Tibial artery (tissue), 4 donors: ENCODE results near the gene ZNF804B.

ENCODE experiments used
- DNase-seq, 2 donors: peaks; one replicate each; pipeline ENCODE4 v3.0.0-alpha.2; 2019
- H3K27ac ChIP-seq, 2 donors: fragments of 200-600 bp; sonication (generic) in 1 of 2; 1 replicate in 1 of 2; 2 replicates in 1 of 2; pipeline ENCODE4 v1.5.1; 2018 to 2019; ENCODE audit warnings: mild to moderate bottlenecking in 1 of 2
- H3K27me3 ChIP-seq, 2 donors: fragments of 200-600 bp; sonication (generic) in 1 of 2; one replicate each; pipeline versions ENCODE4 v1.5.1 to v1.6.0; 2016 to 2019
- H3K36me3 ChIP-seq, 3 donors: fragments of 200-600 bp; sonication (generic) in 2 of 3; one replicate each; pipeline ENCODE4 v1.5.1; 2016 to 2019; ENCODE audit warnings: mild to moderate bottlenecking in 2 of 3
- H3K4me1 ChIP-seq, 4 donors: fragments of 200-600 bp; sonication (generic) in 2 of 4; 1 replicate in 3 of 4; 2 replicates in 1 of 4; pipeline ENCODE4 v1.5.1; 2016 to 2019
- H3K4me3 ChIP-seq, 2 donors: fragments of 200-600 bp; sonication (generic) in 1 of 2; 1 replicate in 1 of 2; 2 replicates in 1 of 2; pipeline ENCODE4 v1.5.1; 2018 to 2019; ENCODE audit warnings: mild to moderate bottlenecking in 2 of 2
- H3K9me3 ChIP-seq, 3 donors: fragments of 200-600 bp; sonication (generic) in 1 of 3; one replicate each; pipeline ENCODE4 v1.5.1; 2016 to 2019
- intact Hi-C: fragments of 100-400 bp; cut with DNase I; formaldehyde crosslinking; loops from one replicate; pipeline ENCODE4 v1.15.0; 2023; ENCODE audit warnings: low total_unique reads
- TF ChIP-seq, protein P1 (sequence below), 2 experiments: fragments of 200-600 bp in 1 of 2; fragments of 450-650 bp in 1 of 2; IDR thresholded peaks; one replicate each; pipeline ENCODE4 v1.5.1; 2017 to 2019; ENCODE audit warnings: antibody characterized with exemption in 2 of 2, mild to moderate bottlenecking in 1 of 2, moderate library complexity in 1 of 2

Gene ZNF804B

DNA sequence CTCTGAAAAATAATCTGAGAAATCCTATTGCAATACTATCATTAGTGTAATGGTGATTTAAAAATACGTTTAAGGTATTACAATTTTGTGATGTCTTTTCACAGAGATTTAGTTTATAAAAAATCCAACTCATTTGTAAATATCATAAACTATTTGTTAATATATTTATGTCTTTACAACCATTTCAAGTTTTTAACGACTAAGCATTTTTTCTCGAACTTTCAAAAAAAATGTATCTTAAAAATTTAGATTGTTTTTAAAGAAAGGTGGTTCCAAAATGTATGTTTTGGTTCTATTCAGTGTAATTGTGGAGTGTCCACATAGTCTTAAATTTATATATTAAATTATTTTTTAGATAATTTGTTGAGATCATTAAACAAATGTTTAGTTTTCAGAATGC lies 170.2 kb downstream of the ZNF804B start:
- H3K27me3 ChIP-seq = no peaks in the 10 kb centered on the region
- TF ChIP-seq, protein P1, sequence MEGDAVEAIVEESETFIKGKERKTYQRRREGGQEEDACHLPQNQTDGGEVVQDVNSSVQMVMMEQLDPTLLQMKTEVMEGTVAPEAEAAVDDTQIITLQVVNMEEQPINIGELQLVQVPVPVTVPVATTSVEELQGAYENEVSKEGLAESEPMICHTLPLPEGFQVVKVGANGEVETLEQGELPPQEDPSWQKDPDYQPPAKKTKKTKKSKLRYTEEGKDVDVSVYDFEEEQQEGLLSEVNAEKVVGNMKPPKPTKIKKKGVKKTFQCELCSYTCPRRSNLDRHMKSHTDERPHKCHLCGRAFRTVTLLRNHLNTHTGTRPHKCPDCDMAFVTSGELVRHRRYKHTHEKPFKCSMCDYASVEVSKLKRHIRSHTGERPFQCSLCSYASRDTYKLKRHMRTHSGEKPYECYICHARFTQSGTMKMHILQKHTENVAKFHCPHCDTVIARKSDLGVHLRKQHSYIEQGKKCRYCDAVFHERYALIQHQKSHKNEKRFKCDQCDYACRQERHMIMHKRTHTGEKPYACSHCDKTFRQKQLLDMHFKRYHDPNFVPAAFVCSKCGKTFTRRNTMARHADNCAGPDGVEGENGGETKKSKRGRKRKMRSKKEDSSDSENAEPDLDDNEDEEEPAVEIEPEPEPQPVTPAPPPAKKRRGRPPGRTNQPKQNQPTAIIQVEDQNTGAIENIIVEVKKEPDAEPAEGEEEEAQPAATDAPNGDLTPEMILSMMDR (IDR thresholded peaks at IDR 0.05) = no peak
- no peaks in the 10 kb centered on the region for H3K36me3 ChIP-seq
- no peaks in the 10 kb centered on the region for H3K4me1 ChIP-seq
- H3K4me3 ChIP-seq = no peak overlapping the region
- DNase-seq = no peak
- H3K9me3 ChIP-seq = no peaks in the 10 kb centered on the region
- H3K27ac ChIP-seq = no peak overlapping the region
- intact Hi-C loops = no loop called here

DNA sequence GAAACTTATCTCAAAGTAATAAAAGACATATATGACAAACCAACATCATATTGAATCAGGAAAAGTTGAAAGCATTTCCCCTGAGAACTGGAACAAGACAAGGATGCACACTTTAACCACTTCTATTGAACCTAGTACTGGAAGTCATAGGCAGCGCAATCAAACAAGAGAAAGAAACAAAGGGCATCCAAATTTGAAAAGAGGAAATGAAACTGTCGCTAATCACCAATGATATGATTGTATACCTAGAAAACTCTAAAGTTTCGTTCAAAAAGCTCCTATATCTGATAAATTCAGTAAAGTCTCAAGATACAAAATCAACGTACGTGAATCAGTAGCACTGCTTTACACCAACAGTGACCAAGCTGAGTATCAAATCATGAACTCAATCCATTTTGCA lies 173.8 kb downstream of the ZNF804B start:
- Histone ChIP-seq H3K4me1 (no peaks in the 10 kb centered on the region), H3K36me3 (no peaks in the 10 kb centered on the region), H3K4me3 (no peak overlapping the region), H3K27ac (no peak overlapping the region), H3K27me3 (no peaks in the 10 kb centered on the region), H3K9me3 (no peaks in the 10 kb centered on the region)
- intact Hi-C loops = no loop called here
- no peak for DNase-seq
- TF ChIP-seq, protein P1 (IDR thresholded peaks at IDR 0.05) = no peak

DNA sequence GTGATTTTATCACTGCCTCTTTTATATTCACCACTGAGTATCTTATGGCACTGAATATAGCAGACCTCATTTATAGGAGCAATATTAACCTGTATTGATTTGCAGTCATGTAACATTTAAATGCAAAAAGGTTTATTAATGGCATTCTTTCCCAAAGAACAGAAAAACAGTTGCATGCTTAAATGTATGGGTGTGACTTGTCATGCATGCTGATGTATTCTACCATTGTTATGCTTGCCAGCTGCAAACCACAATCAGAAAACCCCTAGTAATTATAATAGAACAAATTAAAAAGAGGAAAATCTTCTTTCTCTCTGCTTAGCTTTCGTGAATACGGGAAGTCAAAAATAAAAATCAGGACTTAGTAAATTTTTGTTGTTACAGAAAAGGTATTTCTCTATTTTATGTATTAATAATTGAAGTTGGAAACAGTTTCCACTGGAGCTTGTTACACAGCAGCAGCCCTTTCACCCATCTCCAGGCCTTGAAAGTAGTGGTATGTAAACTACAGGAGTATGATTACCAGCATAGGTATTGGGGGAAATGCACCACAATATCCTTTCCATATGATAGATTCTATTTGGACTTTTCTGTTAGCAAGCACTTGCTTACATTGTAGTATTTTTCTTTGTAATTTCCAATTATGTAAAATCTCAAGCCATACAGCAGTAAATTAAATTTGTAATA lies 183.5 kb downstream of the ZNF804B start:
- H3K27ac ChIP-seq = no peak overlapping the region
- H3K36me3 ChIP-seq = no peaks in the 10 kb centered on the region
- TF ChIP-seq, protein P1 (IDR thresholded peaks at IDR 0.05) = no peak
- H3K4me3 ChIP-seq = no peak overlapping the region
- intact Hi-C loops = no loop called here
- H3K9me3 ChIP-seq = no peaks in the 10 kb centered on the region
- no peaks in the 10 kb centered on the region for H3K4me1 ChIP-seq
- DNase-seq = no peak
- no peaks in the 10 kb centered on the region for H3K27me3 ChIP-seq

DNA sequence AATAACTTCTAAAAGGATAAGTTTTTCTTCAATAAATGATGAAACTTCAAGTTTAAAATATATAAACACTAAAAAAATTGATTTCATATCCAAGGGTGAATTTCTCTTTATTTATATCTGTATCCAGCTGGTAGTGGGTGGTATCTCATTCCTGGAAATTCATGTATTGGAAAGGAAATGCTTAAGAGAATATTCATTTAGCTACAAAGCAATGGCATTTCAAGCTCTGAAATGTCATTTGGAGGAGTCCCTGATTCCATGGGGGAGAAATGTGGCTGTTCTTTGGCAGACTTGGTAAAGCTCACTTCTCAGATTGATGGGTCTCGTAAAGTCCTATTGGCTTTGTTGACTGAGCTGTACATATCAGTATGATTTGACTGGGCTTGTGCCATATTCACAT lies 192.3 kb downstream of the ZNF804B start:
- H3K27me3 ChIP-seq = no peaks in the 10 kb centered on the region
- no peak overlapping the region for H3K4me3 ChIP-seq
- H3K36me3 ChIP-seq = no peaks in the 10 kb centered on the region
- H3K27ac ChIP-seq = no peak overlapping the region
- TF ChIP-seq, protein P1 (IDR thresholded peaks at IDR 0.05) = no peak
- no peak for DNase-seq
- H3K4me1 ChIP-seq = no peaks in the 10 kb centered on the region
- H3K9me3 ChIP-seq = no peaks in the 10 kb centered on the region
- intact Hi-C loops = no loop called here

DNA sequence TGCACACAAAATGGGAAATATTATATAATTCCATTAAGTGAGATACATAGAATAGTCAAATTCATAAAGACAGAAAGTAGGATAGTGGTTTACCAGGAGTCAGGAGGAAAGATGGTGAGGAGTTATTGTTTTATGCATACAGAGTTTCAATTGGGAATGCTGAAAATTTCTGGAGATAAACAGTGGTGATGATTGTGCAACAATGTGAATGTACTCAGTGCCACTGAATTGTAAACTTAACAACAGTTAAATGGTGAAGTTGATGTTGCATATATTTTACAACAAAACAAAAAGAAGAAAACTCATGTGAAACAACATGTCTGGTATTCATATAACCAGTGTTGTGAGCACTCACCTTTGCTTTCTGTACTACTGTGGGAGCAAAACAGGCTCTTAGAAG lies 204.9 kb downstream of the ZNF804B start:
- TF ChIP-seq, protein P1 (IDR thresholded peaks at IDR 0.05) = no peak
- intact Hi-C loops = no loop called here
- Histone ChIP-seq H3K9me3 (peaks cover 0 to 5% (median 0%) of the 10 kb centered on the region in 3 donors), H3K36me3 (no peaks in the 10 kb centered on the region), H3K4me1 (no peaks in the 10 kb centered on the region), H3K27ac (no peak overlapping the region), H3K4me3 (no peak overlapping the region), H3K27me3 (no peaks in the 10 kb centered on the region)
- DNase-seq = no peak

DNA sequence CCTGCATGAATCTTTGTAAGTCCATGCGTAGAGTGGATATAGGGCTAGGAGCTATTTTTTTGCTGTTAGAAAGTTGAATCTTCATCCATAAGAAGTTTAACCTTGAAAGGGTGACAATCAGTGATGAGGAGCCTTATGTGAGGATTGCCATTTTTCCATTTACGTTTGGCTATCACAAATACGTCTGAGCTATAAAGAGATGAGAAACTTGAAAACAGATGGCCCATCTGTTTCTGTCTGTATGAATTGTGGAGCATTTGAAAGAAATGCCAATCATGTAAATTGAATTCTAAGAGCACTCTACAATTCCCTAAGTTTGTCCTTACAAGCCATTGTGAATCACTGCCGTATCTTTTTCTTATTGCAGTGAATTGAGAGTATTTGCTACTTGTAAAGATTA lies 205.9 kb downstream of the ZNF804B start:
- DNase-seq = no peak
- intact Hi-C loops = no loop called here
- Histone ChIP-seq H3K9me3 (peaks cover 0 to 5% (median 0%) of the 10 kb centered on the region in 3 donors), H3K36me3 (no peaks in the 10 kb centered on the region), H3K27ac (no peak overlapping the region), H3K4me1 (no peaks in the 10 kb centered on the region), H3K4me3 (no peak overlapping the region), H3K27me3 (no peaks in the 10 kb centered on the region)
- TF ChIP-seq, protein P1 (IDR thresholded peaks at IDR 0.05) = no peak
